Hypothalamus (tissue), 51 donors: ENCODE measurements around the gene SEPTIN2.
"Not testable (repeated sequence)": the region's sequence is repeated elsewhere in the genome, so short reads cannot be mapped to it uniquely, and the experiment has no call there.

Experiments used
- DNase-seq, 51 donors: peaks; one replicate each; lab custom pipeline; 2025; lab: John Stamatoyannopoulos, UW

Gene SEPTIN2

DNA sequence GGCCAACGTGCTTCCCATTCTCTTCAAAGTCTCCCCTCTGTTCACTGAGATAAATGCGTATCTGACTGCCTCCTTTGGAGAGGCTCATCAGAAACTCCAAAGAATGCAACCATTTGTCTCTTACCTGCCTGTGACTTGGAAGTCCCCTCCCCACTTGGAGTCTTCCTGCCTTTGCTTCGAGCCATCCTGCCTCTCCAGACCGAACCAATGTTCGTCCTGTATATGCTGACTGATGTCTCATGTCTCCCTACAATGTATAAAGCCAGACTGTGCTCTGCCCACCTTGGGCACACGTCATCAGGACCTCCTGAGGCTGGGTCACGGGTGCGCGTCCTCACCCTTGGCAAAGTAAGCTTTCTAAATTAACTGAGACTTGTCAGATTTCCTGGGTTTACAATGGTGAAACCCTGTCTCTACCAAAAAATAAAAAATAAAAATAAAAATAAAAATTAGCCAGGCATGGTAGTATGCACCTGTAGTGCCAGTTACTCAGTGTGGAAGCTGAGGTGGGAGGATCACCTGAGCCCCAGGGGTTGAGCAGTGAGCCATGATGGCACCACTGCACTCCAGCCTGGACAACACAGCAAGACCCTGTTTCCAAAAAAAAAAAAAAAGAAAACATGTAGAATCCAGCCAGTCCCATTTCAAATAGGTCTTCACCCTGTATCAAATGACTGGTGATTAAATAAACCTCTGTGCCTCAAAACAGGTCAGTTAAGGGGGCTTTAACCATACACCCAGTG is 29.2 kb upstream of the SEPTIN2 start:
- no peak for DNase-seq

- DNase-seq = no peak
These were observed 27.3 kb upstream of the SEPTIN2 start for GRCh38 chr2:241288324-241288888.

GRCh38 chr2:241289053-241289452 is 26.7 kb upstream of the SEPTIN2 start:
- no peak for DNase-seq

DNA sequence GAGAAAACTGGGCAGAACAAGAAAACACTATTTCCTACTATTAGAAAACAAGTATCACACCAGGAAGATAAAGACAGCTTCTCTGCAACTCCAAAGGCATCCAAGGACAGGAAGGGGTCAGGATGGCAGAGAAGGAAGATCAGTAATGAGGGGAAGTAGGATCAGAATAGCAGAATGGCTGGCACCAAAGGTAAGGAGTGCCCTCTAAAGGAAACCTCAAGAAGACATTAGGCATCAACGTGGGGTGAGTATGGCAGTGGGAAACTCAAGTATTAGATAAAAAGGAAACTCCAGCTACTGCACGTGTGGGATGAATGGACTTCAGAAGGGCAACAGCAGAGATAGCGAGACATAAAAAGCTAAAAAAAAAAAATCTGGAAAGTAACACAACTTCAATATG is 26.1 kb upstream of the SEPTIN2 start:
- DNase-seq = peak in 1 of 51 donors; percentile 6

DNA sequence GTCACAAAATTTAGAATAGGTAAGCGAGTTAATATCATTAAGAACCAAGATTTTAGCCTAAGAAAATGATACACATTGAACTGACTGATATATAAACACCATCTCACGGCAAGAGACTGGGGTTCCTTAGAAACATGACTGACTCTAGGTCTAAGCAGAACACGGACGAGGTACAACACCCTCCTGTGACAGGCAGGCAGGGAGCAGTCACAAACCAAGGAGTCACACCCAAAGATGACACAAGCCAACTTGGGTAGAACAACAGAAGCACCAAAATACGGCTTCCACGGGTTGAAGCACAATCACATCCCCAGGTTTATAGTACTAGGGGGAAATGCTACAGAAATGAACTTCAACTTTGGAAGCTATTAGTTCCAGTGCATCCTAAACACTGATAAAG is 24.6 kb upstream of the SEPTIN2 start:
- DNase-seq = no peak

DNA sequence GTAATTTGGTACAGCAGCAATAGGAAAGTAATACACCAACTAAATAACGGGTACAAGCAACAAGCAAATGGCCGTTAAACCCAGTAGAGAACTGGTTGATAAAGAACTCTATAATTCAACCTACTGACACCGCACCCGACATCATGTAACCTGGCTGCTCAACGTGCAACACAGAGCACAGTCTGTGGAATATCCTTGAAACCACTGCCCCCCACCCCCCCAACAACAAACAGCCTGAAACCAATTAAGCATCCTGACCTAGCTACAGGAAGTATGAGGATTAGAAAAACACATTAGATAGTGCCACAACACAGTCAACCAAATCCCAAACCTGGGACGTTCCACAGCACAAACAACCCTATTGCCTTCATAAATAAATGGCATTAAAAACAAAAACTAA is 23.7 kb upstream of the SEPTIN2 start:
- no peak for DNase-seq

DNA sequence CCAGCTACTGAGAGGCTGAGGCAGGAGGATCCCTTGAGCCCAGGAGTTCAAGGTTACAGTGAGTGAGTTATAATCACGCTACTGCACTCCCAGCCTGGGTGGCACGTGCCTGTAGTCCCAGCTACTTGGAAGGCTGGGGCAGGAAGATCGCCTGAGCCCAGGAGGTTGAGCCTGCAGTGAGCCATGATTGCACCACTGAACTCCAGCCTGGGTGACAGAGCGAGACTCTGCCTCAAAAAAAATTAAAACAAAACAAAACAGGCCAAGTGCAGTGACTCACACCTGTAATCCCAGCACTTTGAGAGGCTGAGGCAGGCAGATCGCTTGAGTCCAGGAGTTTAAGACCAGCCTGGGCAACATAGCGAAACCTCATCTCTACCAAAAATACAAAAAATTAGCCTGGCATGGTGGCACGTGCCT is 22.3 kb upstream of the SEPTIN2 start:
- not testable (repeated sequence) for DNase-seq

- no peak for DNase-seq
These were observed 20.2 kb upstream of the SEPTIN2 start for GRCh38 chr2:241295326-241296095.

DNA sequence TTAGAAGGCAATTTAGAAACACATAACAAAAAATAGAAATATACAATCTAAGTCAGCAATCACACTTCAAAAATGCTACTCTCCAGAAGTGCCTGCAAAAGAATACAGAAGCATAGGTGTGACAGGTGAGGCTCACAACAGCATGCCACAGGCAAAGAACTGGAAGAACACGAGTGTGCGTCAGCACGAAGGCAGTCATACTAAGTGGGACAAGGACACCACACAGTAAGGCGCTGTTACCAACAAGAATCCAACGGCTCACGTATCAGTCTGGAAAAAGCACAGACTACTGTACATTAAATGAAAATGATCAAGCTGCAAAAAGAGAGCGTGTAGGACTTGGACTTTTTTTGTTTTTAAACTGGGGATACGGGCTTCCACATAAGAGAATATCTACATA is 19.0 kb upstream of the SEPTIN2 start:
- no peak for DNase-seq

DNA sequence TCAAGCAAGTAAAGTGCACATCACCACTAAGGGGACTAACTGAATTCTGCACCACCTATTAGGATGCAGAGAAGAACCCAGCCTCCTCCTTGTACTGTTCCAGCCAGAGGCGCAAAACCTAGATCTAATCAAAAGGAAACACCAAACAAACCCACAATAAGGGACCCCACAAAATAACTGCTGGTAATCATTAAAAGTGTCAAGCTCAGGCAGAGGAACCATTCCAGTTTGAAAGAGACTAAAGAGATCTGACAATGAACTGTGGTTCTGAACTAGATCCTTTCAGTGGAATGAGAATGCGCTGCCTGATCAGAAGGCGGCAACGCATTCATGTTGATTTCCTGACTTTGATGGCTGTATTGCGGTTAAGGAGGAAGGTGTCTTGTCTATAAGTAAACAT is 17.1 kb upstream of the SEPTIN2 start:
- DNase-seq = no peak

DNA sequence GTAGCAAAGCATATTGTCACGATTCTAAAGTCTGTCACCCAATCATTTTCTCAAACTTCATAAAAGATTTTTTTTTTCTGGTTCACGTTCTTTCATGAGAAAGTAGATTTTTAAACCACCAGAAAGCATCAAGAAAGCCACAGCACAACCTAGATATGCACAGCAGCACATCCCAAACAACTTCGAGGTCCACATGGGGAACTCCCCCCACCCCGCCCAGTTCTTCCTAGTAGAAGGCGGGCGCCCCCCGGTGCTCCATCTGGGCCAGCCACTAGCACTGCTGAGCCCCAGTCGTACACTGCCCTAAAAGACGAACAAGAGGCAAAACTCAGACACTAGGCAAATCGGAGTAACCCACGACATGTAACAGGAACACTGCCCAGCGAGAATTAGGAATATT is 15.7 kb upstream of the SEPTIN2 start:
- no peak for DNase-seq

GRCh38 chr2:241302083-241302482 is 13.6 kb upstream of the SEPTIN2 start:
- DNase-seq = no peak

DNA sequence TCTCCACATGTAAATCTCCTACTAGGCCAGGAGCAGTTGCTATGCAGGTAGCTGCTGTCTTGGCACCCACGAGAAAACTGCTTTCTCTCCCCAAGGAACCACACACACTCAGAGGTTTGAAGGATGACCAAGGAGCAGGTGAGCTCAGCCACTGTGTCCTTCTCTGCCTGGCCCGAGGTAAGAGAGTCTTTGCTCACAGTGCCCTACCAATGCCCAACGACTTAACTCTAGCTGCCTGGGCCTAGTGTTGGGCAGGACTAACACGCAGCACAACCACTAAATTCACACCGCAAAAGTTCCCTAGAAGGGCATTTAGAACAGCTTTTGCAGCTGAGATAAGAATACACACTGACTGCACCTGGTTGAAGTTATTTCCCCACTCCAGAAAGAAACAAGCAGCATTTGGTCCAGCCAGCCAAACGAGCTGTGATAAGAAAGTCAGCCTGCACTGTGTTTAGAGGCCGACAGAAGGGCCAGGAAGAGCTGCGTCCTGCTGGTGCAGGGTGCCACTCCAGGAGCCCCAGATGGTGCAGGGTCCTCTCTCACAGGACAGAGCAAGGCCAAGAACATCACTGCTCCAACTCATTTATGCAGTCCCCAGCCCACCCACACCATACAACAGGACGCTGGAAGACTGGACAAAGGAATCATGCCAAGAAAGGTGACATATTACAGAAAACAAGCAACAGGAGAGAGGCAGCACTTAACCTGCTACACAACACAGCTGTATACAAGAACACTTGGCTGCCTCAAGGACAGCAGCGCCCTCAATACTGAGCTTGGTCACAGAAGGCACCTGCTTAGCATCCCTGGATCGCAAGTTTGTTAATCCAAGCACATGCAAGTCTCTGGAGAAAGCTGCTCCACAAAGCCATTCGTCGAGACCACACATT is 12.7 kb upstream of the SEPTIN2 start:
- no peak for DNase-seq

- no peak for DNase-seq
These were observed 11.6 kb upstream of the SEPTIN2 start for GRCh38 chr2:241304039-241304670.

DNA sequence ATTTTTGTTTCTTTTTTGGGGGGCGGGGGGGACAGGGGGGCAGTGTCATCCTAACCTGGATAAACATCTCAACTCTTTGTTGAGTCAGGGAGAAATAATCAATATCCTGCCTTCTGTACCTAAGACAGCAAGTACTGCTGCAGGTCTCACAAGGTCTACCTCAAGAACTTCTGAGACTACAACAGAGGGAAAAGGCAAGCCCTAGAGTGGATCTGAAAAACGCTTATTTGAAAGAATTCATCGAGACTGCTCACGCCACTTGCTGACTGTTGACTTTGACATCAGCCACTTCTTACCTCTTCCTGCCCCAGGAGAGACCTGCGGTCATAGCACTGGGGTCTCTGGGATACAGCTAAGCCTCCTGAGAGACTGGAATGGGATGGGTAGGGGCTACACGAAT is 8.7 kb upstream of the SEPTIN2 start:
- no peak for DNase-seq

GRCh38 chr2:241308267-241308666 is 7.5 kb upstream of the SEPTIN2 start:
- DNase-seq = no peak

- no peak for DNase-seq
These were observed 6.8 kb upstream of the SEPTIN2 start for GRCh38 chr2:241308832-241309500.

- DNase-seq = peak in 2 of 51 donors; percentile 4 to 19
These were observed 6.0 kb upstream of the SEPTIN2 start for GRCh38 chr2:241309684-241310117.

DNA sequence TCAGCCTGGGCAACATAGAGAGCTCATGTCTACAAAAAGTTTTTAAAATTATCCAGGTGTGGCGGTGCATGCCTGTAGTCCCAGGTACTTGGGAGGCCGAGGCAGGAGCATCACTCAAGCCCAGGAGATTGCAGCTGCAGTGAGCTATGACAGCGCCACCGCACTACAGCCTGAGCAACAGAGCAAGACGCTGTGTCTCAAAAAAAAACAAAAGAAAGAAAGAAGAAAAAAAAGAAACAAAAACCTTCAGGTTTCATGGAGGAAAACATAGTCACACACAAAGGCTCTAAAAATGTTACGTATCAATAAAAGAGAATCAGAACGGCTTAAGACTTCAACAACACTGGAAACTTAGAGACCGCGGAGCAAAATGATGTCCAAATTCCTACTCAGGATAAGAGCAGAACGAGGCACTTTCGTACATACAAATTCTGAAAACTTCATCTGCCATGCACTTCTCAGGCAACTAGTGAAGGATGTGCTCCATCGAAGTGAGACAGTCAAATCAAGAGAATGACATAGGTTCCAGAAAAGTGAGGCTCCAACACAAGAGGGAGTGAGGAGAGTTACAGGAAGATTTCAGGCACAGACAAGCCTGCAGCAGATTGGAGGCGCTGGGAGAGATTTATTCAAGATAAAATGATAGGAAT is 4.7 kb upstream of the SEPTIN2 start:
- no peak for DNase-seq
